GM23248 (cell line): Measurements from ENCODE around the gene AQP9.

Source experiments
- EZH2 ChIP-seq: fragments of 200-600 bp; sonication (generic); IDR thresholded peaks from 2 replicates; pipeline ENCODE4 v1.6.1; 2018; ENCODE audit warnings: antibody characterized with exemption, mild to moderate bottlenecking; ENCODE audit not compliant: insufficient read depth, poor library complexity, severe bottlenecking
- EZH2phosphoT487 ChIP-seq: fragments of 200-600 bp; sonication (generic); IDR thresholded peaks from 2 replicates; pipeline ENCODE4 v1.6.1; 2018; ENCODE audit warnings: antibody characterized with exemption, moderate library complexity, mild to moderate bottlenecking, low read depth; ENCODE audit not compliant: insufficient read depth

DNA sequence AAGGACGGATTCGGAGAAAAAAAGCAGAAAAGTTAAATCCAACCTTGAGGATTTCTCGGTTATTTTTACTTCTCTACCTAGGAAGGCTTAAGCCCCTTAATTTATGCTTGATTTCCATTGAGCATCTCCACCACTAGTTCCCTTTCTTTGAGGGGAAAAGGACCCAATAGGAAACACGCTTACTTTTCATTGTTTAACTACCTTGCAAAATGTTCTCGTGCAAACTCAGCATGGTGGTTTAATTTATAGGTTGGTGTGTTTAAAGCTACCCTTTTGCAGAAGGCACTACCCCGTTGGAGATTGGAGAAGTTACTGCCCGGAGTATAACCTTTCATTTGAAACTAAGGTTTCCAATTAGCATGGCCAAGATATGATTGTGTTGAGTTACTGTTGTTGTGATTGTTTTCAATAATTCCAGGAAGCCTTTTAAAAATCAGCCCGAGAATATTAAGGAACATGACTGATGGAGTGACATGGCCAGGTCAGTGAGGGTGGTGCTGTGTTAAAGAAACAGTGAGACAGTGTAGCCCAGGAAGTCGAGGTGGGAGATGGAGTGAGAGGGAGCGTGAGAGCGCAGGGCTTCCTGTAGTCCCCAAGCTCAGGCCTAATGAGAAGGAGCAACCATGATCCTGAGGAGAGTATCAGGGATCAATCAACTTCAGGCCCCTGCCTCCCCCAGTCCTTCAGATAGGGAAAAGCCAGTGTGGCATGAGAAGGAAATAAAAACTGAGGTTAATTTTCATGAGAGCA is 76.6 kb downstream of the AQP9 start:
- no peak for TF ChIP-seq EZH2
- no peak for TF ChIP-seq EZH2phosphoT487
